ENCODE measurements around the gene SRMS. TPM values are rescaled to one million over a fixed set of nuclear protein-coding genes. Genes with fewer than 3 reads are reported as not detected.

SRMS gene
- total and polyA plus RNA-seq, 2 donors (not counting 3 experiments of a cell fraction or from before 2014, with no cell fraction given), result not detected

- FAIRE-seq (no peak), DNase-seq (ENCODE audit: low read depth, low spot score) (no peak)
- H3K4me2 ChIP-seq (ENCODE audit: insufficient read depth, low read length), result no peak overlapping the region
- POLR2A ChIA-PET, result interaction anchor here (0.7 to 1.6 kb wide), 2 partner anchors 12 to 45 kb away, joined by 3 to 5 read pairs; partner anchors contain the start of gene PPDPF
- H2AFZ ChIP-seq (ENCODE audit: low read depth, low read length), result no peak overlapping the region
- H4K20me1 ChIP-seq (replicated peaks; ENCODE audit: control insufficient read depth, extremely low read depth, insufficient read depth, low read length), result no peaks in the 10 kb centered on the region
- no peaks in the 10 kb centered on the region for H3K36me3 ChIP-seq (ENCODE audit: control insufficient read depth in 2 of 2, extremely low read depth in 1 of 2, insufficient read depth in 2 of 2, low read length in 2 of 2)
- TF ChIP-seq, protein P1, sequence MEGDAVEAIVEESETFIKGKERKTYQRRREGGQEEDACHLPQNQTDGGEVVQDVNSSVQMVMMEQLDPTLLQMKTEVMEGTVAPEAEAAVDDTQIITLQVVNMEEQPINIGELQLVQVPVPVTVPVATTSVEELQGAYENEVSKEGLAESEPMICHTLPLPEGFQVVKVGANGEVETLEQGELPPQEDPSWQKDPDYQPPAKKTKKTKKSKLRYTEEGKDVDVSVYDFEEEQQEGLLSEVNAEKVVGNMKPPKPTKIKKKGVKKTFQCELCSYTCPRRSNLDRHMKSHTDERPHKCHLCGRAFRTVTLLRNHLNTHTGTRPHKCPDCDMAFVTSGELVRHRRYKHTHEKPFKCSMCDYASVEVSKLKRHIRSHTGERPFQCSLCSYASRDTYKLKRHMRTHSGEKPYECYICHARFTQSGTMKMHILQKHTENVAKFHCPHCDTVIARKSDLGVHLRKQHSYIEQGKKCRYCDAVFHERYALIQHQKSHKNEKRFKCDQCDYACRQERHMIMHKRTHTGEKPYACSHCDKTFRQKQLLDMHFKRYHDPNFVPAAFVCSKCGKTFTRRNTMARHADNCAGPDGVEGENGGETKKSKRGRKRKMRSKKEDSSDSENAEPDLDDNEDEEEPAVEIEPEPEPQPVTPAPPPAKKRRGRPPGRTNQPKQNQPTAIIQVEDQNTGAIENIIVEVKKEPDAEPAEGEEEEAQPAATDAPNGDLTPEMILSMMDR (IDR thresholded peaks at IDR 0.05; ENCODE audit: extremely low read depth in 1 of 2, insufficient read depth in 1 of 2, low read depth in 1 of 2, low read length in 2 of 2), result no peak
- TF ChIP-seq POLR2AphosphoS5 (IDR thresholded peaks at IDR 0.05; ENCODE audit: insufficient read depth, low read depth, low read length) (no peak), GATA2 (IDR thresholded peaks at IDR 0.05; ENCODE audit: insufficient read depth, insufficient read length, low read depth, low read length) (no peak), MYC (IDR thresholded peaks at IDR 0.05; ENCODE audit: low read depth, low read length) (no peak), POLR2A (IDR thresholded peaks at IDR 0.05; ENCODE audit: low read depth, low read length) (no peak), FOS (IDR thresholded peaks at IDR 0.05; ENCODE audit: borderline replicate concordance, insufficient read depth, low read length) (no peak), JUN (IDR thresholded peaks at IDR 0.05; ENCODE audit: borderline replicate concordance, insufficient read depth, insufficient read length, low read depth) (no peak), EZH2 (IDR thresholded peaks at IDR 0.05; ENCODE audit: borderline replicate concordance, low read depth, low read length, severe bottlenecking) (no peak)
- TF ChIP-seq, protein P2, sequence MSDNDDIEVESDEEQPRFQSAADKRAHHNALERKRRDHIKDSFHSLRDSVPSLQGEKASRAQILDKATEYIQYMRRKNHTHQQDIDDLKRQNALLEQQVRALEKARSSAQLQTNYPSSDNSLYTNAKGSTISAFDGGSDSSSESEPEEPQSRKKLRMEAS (IDR thresholded peaks at IDR 0.05; ENCODE audit: insufficient read depth, insufficient read length), result no peak
- no peaks in the 10 kb centered on the region for H3K9me3 ChIP-seq (replicated peaks; ENCODE audit: control insufficient read depth, insufficient read depth, low read length)
- H3K4me1 ChIP-seq (ENCODE audit: control insufficient read depth, extremely low read depth, insufficient read depth, low read length), result no peaks in the 10 kb centered on the region
- no peak overlapping the region for H3K4me3 ChIP-seq (replicated peaks in 1 of 3; ENCODE audit: insufficient read depth in 1 of 3, low read depth in 1 of 3, low read length in 3 of 3)
- dilution Hi-C loops (cut with MboI; ENCODE audit: extremely low pct_ligation_motif_present, low sequenced_read_pairs), result no loop called here
- no TSS peak for BruUV-seq (replicated peaks)
- H3K9ac ChIP-seq (replicated peaks; ENCODE audit: extremely low read depth, insufficient read depth, low read length), result no peak overlapping the region
- no peak overlapping the region for H3K27ac ChIP-seq (ENCODE audit: insufficient read depth, low read depth, low read length)
- H3K9me1 ChIP-seq (replicated peaks; ENCODE audit: control insufficient read depth, extremely low read depth, insufficient read depth, low read length), result no peaks in the 10 kb centered on the region
- H3K79me2 ChIP-seq (ENCODE audit: control insufficient read depth, insufficient read depth, low read length), result no peaks in the 10 kb centered on the region
- CTCF ChIA-PET, result interaction anchor here (1.9 kb wide), 1 partner anchor 12 kb away, joined by 8 read pairs; no protein-coding TSS in a partner anchor
- peaks cover 0 to 2% of the 10 kb centered on the region in 2 experiments for H3K27me3 ChIP-seq (ENCODE audit: control insufficient read depth in 2 of 2, insufficient read depth in 2 of 2, low read length in 2 of 2)
- intact Hi-C loops (cut with micrococcal nuclease), result no loop called here
Observed at GRCh38 chr20:63509088-63509564, 38.4 kb downstream of the SRMS start.

Data from endothelial cell of umbilical vein (primary cell).